ENCODE results near the gene MYO5C. TPM values are rescaled to one million over a fixed set of nuclear protein-coding genes. Genes with fewer than 3 reads are reported as not detected.
A peak's percentile ranks its signal among the peaks of the same experiment; 100 is the strongest.

The MYO5C gene
- total and polyA plus RNA-seq, 2 of the 8 experiments (the other 6 are each of a cell fraction or from before 2014, with no cell fraction given) = 8.2 to 26.7 TPM

DNA sequence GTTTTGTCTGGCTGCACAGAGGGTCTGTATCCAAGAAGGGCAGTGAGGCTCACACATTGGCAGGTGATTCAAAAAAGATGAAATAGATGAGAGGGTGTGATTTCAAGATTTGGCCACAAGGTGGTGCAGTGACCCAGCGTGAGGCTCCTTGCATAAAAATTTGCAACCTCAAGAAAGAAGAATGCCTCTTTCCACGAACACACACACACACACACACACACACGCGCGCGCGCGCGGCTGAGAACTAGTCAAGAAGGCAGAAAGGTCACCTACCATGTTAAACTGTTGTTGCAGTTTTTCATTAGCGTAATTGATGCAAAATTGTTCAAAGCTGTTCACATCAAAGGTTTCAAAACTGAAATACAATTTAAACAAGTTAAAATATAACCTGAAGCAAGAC, 39.2 kb downstream of the MYO5C start:
- no peak for FAIRE-seq
- peaks cover 2 to 15% (median 11%) of the 10 kb centered on the region in 4 experiments; a peak in 7 of 8 replicates for H3K36me3 ChIP-seq (ENCODE audit: control insufficient read depth in 2 of 4, insufficient read depth in 4 of 4, low read length in 3 of 4)
- TF ChIP-seq YY1 (IDR thresholded peaks at IDR 0.05; ENCODE audit: low read depth, low read length) = no peak
- TF ChIP-seq TAF1 (IDR thresholded peaks at IDR 0.05; ENCODE audit: low read depth, low read length) = no peak
- no peak for TF ChIP-seq CBX8 (IDR thresholded peaks at IDR 0.05; ENCODE audit: borderline replicate concordance, low read depth, low read length)
- no peak for TF ChIP-seq SIX5 (IDR thresholded peaks at IDR 0.05; ENCODE audit: low read depth, low read length)
- no peak for TF ChIP-seq TCF12 (IDR thresholded peaks at IDR 0.05; ENCODE audit: low read depth, low read length)
- no peak for TF ChIP-seq GABPA (IDR thresholded peaks at IDR 0.05; ENCODE audit: borderline replicate concordance, insufficient read depth, low read length)
- TF ChIP-seq SIN3A (conservative IDR thresholded peaks at IDR 0.05 in 1 of 2, IDR thresholded peaks at IDR 0.05 in 1 of 2; ENCODE audit: low read depth in 1 of 2, low read length in 2 of 2) = no peak
- no peak for TF ChIP-seq CTBP2 (IDR thresholded peaks at IDR 0.05; ENCODE audit: borderline replicate concordance, insufficient read depth, insufficient read length, low read length)
- no peak for TF ChIP-seq SIRT6 (IDR thresholded peaks at IDR 0.05; ENCODE audit: low read length)
- no peak for TF ChIP-seq CBX5 (IDR thresholded peaks at IDR 0.05; ENCODE audit: low read depth, low read length)
- no peak for TF ChIP-seq ZNF274 (IDR thresholded peaks at IDR 0.05; ENCODE audit: borderline replicate concordance, extremely low read depth, low read length)
- no peak for TF ChIP-seq BCL11A (IDR thresholded peaks at IDR 0.05; ENCODE audit: low read depth in 2 of 2, low read length in 2 of 2)
- TF ChIP-seq EZH2 (IDR thresholded peaks at IDR 0.05; ENCODE audit: low read depth, low read length, severe bottlenecking) = no peak

More for the DNA sequence above, 39.2 kb downstream of the MYO5C start:
- no peak overlapping the region for H2BK20ac ChIP-seq (ENCODE audit: low read length)
- no peak overlapping the region for H2AFZ ChIP-seq (ENCODE audit: low read length)
- H3K14ac ChIP-seq (ENCODE audit: insufficient read length) = no peak overlapping the region
- H3K27ac ChIP-seq (ENCODE audit: low read depth, low read length) = no peak overlapping the region
- no peak overlapping the region for H3K56ac ChIP-seq (replicated peaks; ENCODE audit: insufficient read length, low read depth, low read length)
- H2BK120ac ChIP-seq (replicated peaks; ENCODE audit: low read depth, low read length) = no peak overlapping the region
- POLR2A ChIA-PET (ENCODE audit: partially characterized antibody) = interaction anchor here (1.2 to 1.4 kb wide), 3 partner anchors 15 to 479 kb away, joined by 3 to 4 read pairs (median 3); no protein-coding TSS in a partner anchor
- H3K79me1 ChIP-seq (ENCODE audit: low read depth, low read length) = no peaks in the 10 kb centered on the region
- H3K4me3 ChIP-seq (ENCODE audit: extremely low read depth in 1 of 4, insufficient read depth in 2 of 4, low read depth in 3 of 4, low read length in 4 of 4) = no peak overlapping the region
- no peaks in the 10 kb centered on the region for H3K79me2 ChIP-seq (ENCODE audit: control insufficient read depth in 1 of 2, insufficient read depth in 2 of 2, low read length in 2 of 2)
- H3K23me2 ChIP-seq (ENCODE audit: low read depth, low read length) = no peaks in the 10 kb centered on the region
- H2BK12ac ChIP-seq (ENCODE audit: low read depth, low read length) = no peak overlapping the region
- peaks cover 11 to 15% (median 11%) of the 10 kb centered on the region in 4 experiments for H3K4me1 ChIP-seq (replicated peaks in 1 of 4; ENCODE audit: control insufficient read depth in 3 of 4, insufficient read depth in 4 of 4, low read length in 3 of 4)
- no peak overlapping the region for H4K8ac ChIP-seq (ENCODE audit: extremely low read depth, insufficient read depth, low read length)
- no peak overlapping the region for H3K18ac ChIP-seq (ENCODE audit: extremely low read depth, low read length)
- H4K91ac ChIP-seq (replicated peaks; ENCODE audit: insufficient read length, low read length) = no peak overlapping the region
- H4K5ac ChIP-seq (ENCODE audit: insufficient read length, low read depth, low read length) = no peak overlapping the region
- 24% methylated on average over 10 of the region's 10 CpGs; no CpG with 5 or more reads in 1 of the 2 experiments for WGBS, 2 experiments (ENCODE audit: extremely low coverage in 1 of 2, insufficient coverage in 1 of 2, insufficient read length in 1 of 2, insufficient replicate concordance in 2 of 2, low coverage in 1 of 2, low lambda C conversion rate in 2 of 2, missing lambda C conversion rate in 1 of 2)
- H3K9ac ChIP-seq (replicated peaks in 1 of 4; ENCODE audit: extremely low read depth in 1 of 4, low read depth in 3 of 4, low read length in 3 of 4) = no peak overlapping the region
- no peak overlapping the region for H2AK5ac ChIP-seq (ENCODE audit: low read depth, low read length)
- H3K23ac ChIP-seq (ENCODE audit: insufficient read length) = no peak overlapping the region
- CTCF ChIA-PET (ENCODE audit: partially characterized antibody) = interaction anchor here (0.6 to 5.6 kb wide), 57 partner anchors 8 to 481 kb away, joined by 3 to 59 read pairs (median 4); no protein-coding TSS in a partner anchor
- no peaks in the 10 kb centered on the region for H3K9me3 ChIP-seq (ENCODE audit: insufficient read depth in 2 of 2, low read depth in 1 of 2, low read length in 1 of 2)
- H3K4me2 ChIP-seq (ENCODE audit: insufficient read depth in 1 of 2, low read depth in 2 of 2, low read length in 2 of 2) = no peak overlapping the region
- H2BK15ac ChIP-seq (ENCODE audit: low read length) = no peak overlapping the region
- no peak overlapping the region for H3K4ac ChIP-seq (replicated peaks; ENCODE audit: insufficient read length, low read depth, low read length)
- peak; percentile 59 to 79 for DNase-seq (ENCODE audit: low read depth in 1 of 2, low spot score in 2 of 2)
- no peaks in the 10 kb centered on the region for H3K27me3 ChIP-seq (replicated peaks in 1 of 4; ENCODE audit: control insufficient read depth in 3 of 4, extremely low read depth in 1 of 4, insufficient read depth in 3 of 4, low read length in 3 of 4)
- no peak overlapping the region for H2BK5ac ChIP-seq (ENCODE audit: low read depth, low read length)
- peaks cover 0 to 1% of the 10 kb centered on the region in 2 experiments for H4K20me1 ChIP-seq (replicated peaks in 1 of 2; ENCODE audit: control insufficient read depth in 1 of 2, insufficient read depth in 2 of 2, low read length in 2 of 2)

All from H1 (cell line).